Uterus (tissue), 4 donors: ENCODE data around the gene ZWINT. TPM values are rescaled to one million over a fixed set of nuclear protein-coding genes. Genes with fewer than 3 reads are reported as not detected.

Source experiments
- DNase-seq, 2 donors: peaks; one replicate each; pipeline ENCODE4 v3.0.0-alpha.2; 2019 to 2020
- H3K27ac ChIP-seq, 2 donors: fragments of 200-600 bp; sonication (generic); 1 replicate in 1 of 2; 2 replicates in 1 of 2; pipeline ENCODE4 v1.5.1; 2016 to 2018
- H3K27me3 ChIP-seq, 2 donors: fragments of 200-600 bp; sonication (generic); one replicate each; pipeline ENCODE4 v1.5.1; 2018 to 2019; ENCODE audit warnings: control low read depth in 1 of 2
- H3K36me3 ChIP-seq, 2 donors: fragments of 200-600 bp; sonication (generic); one replicate each; pipeline ENCODE4 v1.5.1; 2019; ENCODE audit warnings: control low read depth in 1 of 2
- H3K4me1 ChIP-seq, 2 donors: fragments of 200-600 bp; sonication (generic); one replicate each; pipeline ENCODE4 v1.5.1; 2018 to 2019; ENCODE audit warnings: control low read depth in 1 of 2
- H3K4me3 ChIP-seq, 2 donors: fragments of 200-600 bp; sonication (generic); 1 replicate in 1 of 2; 2 replicates in 1 of 2; pipeline ENCODE4 v1.5.1; 2018 to 2019; ENCODE audit warnings: mild to moderate bottlenecking in 1 of 2
- H3K9me3 ChIP-seq, 2 donors: fragments of 200-600 bp; sonication (generic); one replicate each; pipeline ENCODE4 v1.5.1; 2019; ENCODE audit warnings: control low read depth in 1 of 2
- POLR2A ChIP-seq, 2 donors: fragments of 450-650 bp; IDR thresholded peaks; one replicate each; pipeline ENCODE4 v1.6.1; 2016; ENCODE audit warnings: antibody characterized with exemption in 2 of 2, mild to moderate bottlenecking in 1 of 2, moderate library complexity in 1 of 2
- intact Hi-C: fragments of 100-400 bp; cut with DNase I; formaldehyde crosslinking; loops from one replicate; pipeline ENCODE4 v1.15.1; 2023; ENCODE audit warnings: low total_unique reads
- total RNA-seq, 4 donors: library from RNA; depleted of rRNA in 3 of 4; stranded (reverse); fragments of >200 nt in 3 of 4; gene quantifications; one replicate each; pipeline versions ENCODE4 v1.1.0 to v1.2.4, GENCODE V29; 2014 to 2023
- TF ChIP-seq, protein P1 (sequence below), 4 experiments: fragments of 200-600 bp in 2 of 4; fragments of 450-650 bp in 2 of 4; sonication (generic) in 2 of 4; IDR thresholded peaks; one replicate each; pipeline ENCODE4 v1.5.1; 2016 to 2019; ENCODE audit warnings: antibody characterized with exemption in 4 of 4, mild to moderate bottlenecking in 2 of 4, moderate library complexity in 1 of 4
- donor health status: DM: yes; HTN: yes; CAD: no.

Gene ZWINT
- total RNA-seq, 4 donors from 2014 or later: 2.2 to 34.4 TPM; not detected in 2

DNA sequence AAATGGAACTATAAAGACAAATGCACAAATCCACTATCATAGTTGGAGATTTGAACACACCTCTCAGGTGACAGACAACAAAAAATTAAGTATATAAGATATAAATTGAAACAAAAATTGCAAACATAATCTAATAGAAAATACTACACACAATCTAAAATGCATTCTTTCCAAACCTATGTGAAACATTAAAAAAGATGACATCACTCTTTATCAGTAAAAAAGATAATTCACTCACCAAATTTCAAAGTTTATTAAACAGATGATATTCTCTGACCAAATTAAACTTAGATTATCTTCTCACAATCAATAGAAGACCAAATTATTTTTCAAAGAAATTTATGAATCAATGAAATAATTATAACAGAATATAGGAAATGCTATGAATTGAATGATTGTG, 4.0 kb downstream of the ZWINT start:
- H3K27me3 ChIP-seq: no peaks in the 10 kb centered on the region
- H3K4me1 ChIP-seq: no peaks in the 10 kb centered on the region
- no peak overlapping the region for H3K4me3 ChIP-seq
- no peak for TF ChIP-seq POLR2A (IDR thresholded peaks at IDR 0.05)
- TF ChIP-seq, protein P1, sequence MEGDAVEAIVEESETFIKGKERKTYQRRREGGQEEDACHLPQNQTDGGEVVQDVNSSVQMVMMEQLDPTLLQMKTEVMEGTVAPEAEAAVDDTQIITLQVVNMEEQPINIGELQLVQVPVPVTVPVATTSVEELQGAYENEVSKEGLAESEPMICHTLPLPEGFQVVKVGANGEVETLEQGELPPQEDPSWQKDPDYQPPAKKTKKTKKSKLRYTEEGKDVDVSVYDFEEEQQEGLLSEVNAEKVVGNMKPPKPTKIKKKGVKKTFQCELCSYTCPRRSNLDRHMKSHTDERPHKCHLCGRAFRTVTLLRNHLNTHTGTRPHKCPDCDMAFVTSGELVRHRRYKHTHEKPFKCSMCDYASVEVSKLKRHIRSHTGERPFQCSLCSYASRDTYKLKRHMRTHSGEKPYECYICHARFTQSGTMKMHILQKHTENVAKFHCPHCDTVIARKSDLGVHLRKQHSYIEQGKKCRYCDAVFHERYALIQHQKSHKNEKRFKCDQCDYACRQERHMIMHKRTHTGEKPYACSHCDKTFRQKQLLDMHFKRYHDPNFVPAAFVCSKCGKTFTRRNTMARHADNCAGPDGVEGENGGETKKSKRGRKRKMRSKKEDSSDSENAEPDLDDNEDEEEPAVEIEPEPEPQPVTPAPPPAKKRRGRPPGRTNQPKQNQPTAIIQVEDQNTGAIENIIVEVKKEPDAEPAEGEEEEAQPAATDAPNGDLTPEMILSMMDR (IDR thresholded peaks at IDR 0.05): no peak
- no peaks in the 10 kb centered on the region for H3K36me3 ChIP-seq
- intact Hi-C loops: no loop called here
- no peak for DNase-seq
- H3K9me3 ChIP-seq: no peaks in the 10 kb centered on the region
- H3K27ac ChIP-seq: no peak overlapping the region

DNA sequence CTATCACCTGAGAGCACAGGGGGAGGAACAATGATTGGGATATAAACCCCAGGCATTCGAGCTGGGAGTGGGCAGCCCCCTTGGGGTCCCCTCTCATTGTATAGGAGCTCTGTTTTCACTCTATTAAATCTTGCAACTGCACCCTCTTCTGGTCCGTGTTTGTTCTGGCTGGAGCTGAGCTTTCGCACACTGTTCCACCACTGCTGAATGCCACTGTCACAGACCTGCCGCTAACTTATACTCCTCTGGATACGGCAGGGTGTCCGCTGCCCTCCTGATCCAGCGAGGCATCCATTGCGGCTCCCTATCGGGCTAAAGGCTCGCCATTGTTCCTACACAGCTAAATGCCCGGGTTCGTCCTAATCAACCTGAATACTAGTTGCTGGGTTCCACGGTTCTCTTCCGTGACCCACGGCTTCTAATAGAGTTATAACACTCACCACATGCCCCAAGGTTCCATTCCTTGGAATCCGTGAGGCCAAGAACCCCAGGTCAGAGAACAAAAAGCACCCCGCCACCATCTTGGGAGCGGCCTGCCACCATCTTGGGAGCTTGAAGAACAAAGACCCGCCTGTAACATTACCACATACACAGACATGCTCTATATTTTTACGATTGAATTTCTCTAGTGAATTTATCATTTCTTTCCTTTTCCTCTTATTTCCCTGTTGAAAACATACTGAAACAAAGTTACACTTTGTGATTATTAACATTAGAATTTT, 9.0 kb downstream of the ZWINT start:
- intact Hi-C loops: no loop called here
- Histone ChIP-seq H3K27me3 (no peaks in the 10 kb centered on the region), H3K27ac (no peak overlapping the region), H3K4me3 (no peak overlapping the region), H3K4me1 (no peaks in the 10 kb centered on the region), H3K9me3 (no peaks in the 10 kb centered on the region), H3K36me3 (no peaks in the 10 kb centered on the region)
- DNase-seq: no peak
- no peak for TF ChIP-seq POLR2A (IDR thresholded peaks at IDR 0.05)
- TF ChIP-seq, protein P1 (IDR thresholded peaks at IDR 0.05): no peak

DNA sequence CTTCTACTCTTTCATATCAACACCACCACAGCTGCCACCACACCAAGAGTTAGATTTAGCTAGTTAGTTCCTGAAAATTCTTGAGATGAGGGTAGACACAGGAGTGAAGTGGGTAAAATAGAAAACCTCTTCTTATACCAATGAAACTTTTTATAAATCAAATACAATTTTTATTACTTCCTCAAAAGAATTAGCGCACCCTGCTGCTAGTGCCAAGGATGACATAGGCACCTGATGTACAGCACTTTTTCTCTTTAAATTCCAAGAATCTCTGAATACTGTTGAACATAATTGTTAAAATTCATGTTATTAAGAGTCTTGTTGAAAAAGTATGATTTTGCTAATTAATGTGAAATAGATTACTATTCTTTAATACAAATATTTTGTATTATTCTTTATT, 11.4 kb downstream of the ZWINT start:
- no peak overlapping the region for H3K27ac ChIP-seq
- no peaks in the 10 kb centered on the region for H3K9me3 ChIP-seq
- no peak for TF ChIP-seq POLR2A (IDR thresholded peaks at IDR 0.05)
- TF ChIP-seq, protein P1 (IDR thresholded peaks at IDR 0.05): no peak
- H3K27me3 ChIP-seq: no peaks in the 10 kb centered on the region
- no peak for DNase-seq
- no peaks in the 10 kb centered on the region for H3K4me1 ChIP-seq
- no peak overlapping the region for H3K4me3 ChIP-seq
- no peaks in the 10 kb centered on the region for H3K36me3 ChIP-seq
- intact Hi-C loops: no loop called here

DNA sequence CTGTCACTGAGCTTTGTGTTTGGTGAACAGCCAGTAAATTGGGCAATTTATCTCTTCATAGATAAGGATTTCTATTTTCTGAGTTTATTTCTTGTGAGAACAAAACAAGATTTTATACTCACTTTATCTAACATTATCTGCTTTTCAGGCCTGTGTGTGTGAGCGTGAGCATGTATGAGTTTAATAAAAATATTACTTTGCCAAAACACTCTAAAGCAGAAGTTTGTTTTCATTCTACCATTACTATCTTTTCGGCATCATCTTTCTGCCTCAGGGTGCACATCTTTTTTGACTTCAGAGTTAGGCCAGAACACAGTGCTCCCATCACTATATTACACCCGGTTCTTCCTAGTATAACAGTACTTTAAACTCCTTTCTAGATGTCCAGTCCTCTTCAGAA, 13.0 kb downstream of the ZWINT start:
- no peak for TF ChIP-seq POLR2A (IDR thresholded peaks at IDR 0.05)
- TF ChIP-seq, protein P1 (IDR thresholded peaks at IDR 0.05): no peak
- Histone ChIP-seq H3K4me3 (no peak overlapping the region), H3K27me3 (no peaks in the 10 kb centered on the region), H3K36me3 (no peaks in the 10 kb centered on the region), H3K27ac (no peak overlapping the region), H3K9me3 (no peaks in the 10 kb centered on the region), H3K4me1 (peaks cover 0 to 4% of the 10 kb centered on the region in 2 donors)
- intact Hi-C loops: no loop called here
- no peak for DNase-seq

DNA sequence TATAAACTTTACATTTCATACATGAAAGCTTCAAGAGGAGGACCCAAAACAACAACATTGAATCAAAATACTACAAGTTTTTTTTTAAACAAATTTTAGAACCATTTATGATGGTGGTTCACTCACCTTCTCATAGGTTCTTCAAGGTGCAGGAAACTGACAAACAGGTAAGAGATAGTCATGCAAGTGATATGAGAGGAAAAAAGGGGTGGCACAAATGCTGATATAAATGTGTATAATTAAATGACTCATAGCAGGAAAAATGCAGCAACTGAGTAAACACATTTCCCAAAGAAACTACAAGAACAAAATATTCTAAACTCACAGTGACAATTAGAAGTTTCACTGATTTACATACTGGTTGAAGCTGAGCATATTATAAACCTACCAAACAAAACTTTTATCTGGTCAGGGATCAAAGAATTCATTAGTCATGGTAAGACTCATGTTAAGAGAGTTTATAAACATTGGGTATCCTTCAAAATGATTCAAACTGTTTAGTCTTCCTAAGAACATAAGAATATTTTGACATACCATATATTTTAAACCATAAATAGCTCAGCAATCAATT, 14.1 kb downstream of the ZWINT start:
- no peak for DNase-seq
- Histone ChIP-seq H3K36me3 (no peaks in the 10 kb centered on the region), H3K27me3 (no peaks in the 10 kb centered on the region), H3K27ac (no peak overlapping the region), H3K9me3 (no peaks in the 10 kb centered on the region), H3K4me3 (no peak overlapping the region), H3K4me1 (peaks cover 0 to 4% of the 10 kb centered on the region in 2 donors)
- no peak for TF ChIP-seq POLR2A (IDR thresholded peaks at IDR 0.05)
- TF ChIP-seq, protein P1 (IDR thresholded peaks at IDR 0.05): no peak
- intact Hi-C loops: no loop called here
